B cell (primary cell): Measurements from ENCODE around the gene ADGRD1.

Experiments
- EZH2 ChIP-seq: IDR thresholded peaks from 2 replicates; pipeline ENCODE4 v1.6.1; 2012; ENCODE audit warnings: borderline replicate concordance, low read depth, mild to moderate bottlenecking, moderate library complexity, low read length; ENCODE audit not compliant: insufficient read depth, poor library complexity, severe bottlenecking
- TF ChIP-seq, protein P1 (sequence below): fragments of 200-600 bp; IDR thresholded peaks from one replicate; pipeline ENCODE4 v1.8.0; 2022; ENCODE audit warnings: antibody characterized with exemption, mild to moderate bottlenecking

- TF ChIP-seq EZH2 = no peak
- TF ChIP-seq, protein P1, sequence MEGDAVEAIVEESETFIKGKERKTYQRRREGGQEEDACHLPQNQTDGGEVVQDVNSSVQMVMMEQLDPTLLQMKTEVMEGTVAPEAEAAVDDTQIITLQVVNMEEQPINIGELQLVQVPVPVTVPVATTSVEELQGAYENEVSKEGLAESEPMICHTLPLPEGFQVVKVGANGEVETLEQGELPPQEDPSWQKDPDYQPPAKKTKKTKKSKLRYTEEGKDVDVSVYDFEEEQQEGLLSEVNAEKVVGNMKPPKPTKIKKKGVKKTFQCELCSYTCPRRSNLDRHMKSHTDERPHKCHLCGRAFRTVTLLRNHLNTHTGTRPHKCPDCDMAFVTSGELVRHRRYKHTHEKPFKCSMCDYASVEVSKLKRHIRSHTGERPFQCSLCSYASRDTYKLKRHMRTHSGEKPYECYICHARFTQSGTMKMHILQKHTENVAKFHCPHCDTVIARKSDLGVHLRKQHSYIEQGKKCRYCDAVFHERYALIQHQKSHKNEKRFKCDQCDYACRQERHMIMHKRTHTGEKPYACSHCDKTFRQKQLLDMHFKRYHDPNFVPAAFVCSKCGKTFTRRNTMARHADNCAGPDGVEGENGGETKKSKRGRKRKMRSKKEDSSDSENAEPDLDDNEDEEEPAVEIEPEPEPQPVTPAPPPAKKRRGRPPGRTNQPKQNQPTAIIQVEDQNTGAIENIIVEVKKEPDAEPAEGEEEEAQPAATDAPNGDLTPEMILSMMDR = no peak
Observed at GRCh38 chr12:131131808-131132117, 178.1 kb downstream of the ADGRD1 start.
